Left forelimb (tissue), 1 donor: ENCODE data around the gene OR14J1.
"Not testable (repeated sequence)": the region's sequence is repeated elsewhere in the genome, so short reads cannot be mapped to it uniquely, and the experiment has no call there.

Experiments used
- DNase-seq: peaks from one replicate; pipeline ENCODE4 v3.0.0-alpha.2; 2018; ENCODE audit warnings: low spot score

Gene OR14J1

GRCh38 chr6:29301316-29301715 is at the start of gene OR14J1:
Gene OR14J1, plus strand, starts transcription at chr6:29301701. Its CDS starts 4,989 bp downstream, at chr6:29306690.
- DNase-seq, result no peak

GRCh38 chr6:29251736-29252135 is 49.8 kb upstream of the OR14J1 start:
- DNase-seq, result no peak

GRCh38 chr6:29255530-29255929 is 46.0 kb upstream of the OR14J1 start:
- DNase-seq, result no peak

- no peak for DNase-seq
Observed at GRCh38 chr6:29259721-29260120, 41.8 kb upstream of the OR14J1 start.

GRCh38 chr6:29263001-29263400 is 38.5 kb upstream of the OR14J1 start:
- DNase-seq, result no peak

GRCh38 chr6:29294499-29294914 is 7.0 kb upstream of the OR14J1 start:
- no peak for DNase-seq

- DNase-seq, result no peak
Observed at GRCh38 chr6:29295181-29295585, 6.3 kb upstream of the OR14J1 start.

GRCh38 chr6:29295623-29296022 is 5.9 kb upstream of the OR14J1 start:
- DNase-seq, result no peak

- no peak for DNase-seq
Observed at GRCh38 chr6:29319931-29320330, 18.4 kb downstream of the OR14J1 start.

- not testable (repeated sequence) for DNase-seq
Observed at GRCh38 chr6:29323332-29323731, 21.8 kb downstream of the OR14J1 start.

- DNase-seq, result no peak
Observed at GRCh38 chr6:29325777-29326176, 24.3 kb downstream of the OR14J1 start.

GRCh38 chr6:29332676-29333075 is 31.2 kb downstream of the OR14J1 start:
- no peak for DNase-seq

GRCh38 chr6:29336269-29336668 is 34.8 kb downstream of the OR14J1 start:
- DNase-seq, result no peak

- no peak for DNase-seq
Observed at GRCh38 chr6:29345380-29345779, 43.9 kb downstream of the OR14J1 start.

- not testable (repeated sequence) for DNase-seq
Observed at GRCh38 chr6:29349348-29349747, 47.8 kb downstream of the OR14J1 start.

- DNase-seq, result no peak
Observed at GRCh38 chr6:29354980-29355379, 53.5 kb downstream of the OR14J1 start.

GRCh38 chr6:29355603-29356002 is 54.1 kb downstream of the OR14J1 start:
- no peak for DNase-seq
